Suprapubic skin (tissue), 3 donors: ENCODE data around the gene DDAH2.

Experiments
- CTCF ChIP-seq, 2 donors: fragments of 200-600 bp in 1 of 2; fragments of 450-650 bp in 1 of 2; sonication (generic) in 1 of 2; IDR thresholded peaks; one replicate each; pipeline ENCODE4 v1.5.1; 2016 to 2019; ENCODE audit warnings: antibody characterized with exemption in 2 of 2, mild to moderate bottlenecking in 1 of 2, moderate library complexity in 1 of 2
- POLR2AphosphoS5 ChIP-seq, 3 donors: sonication (generic); formaldehyde crosslinking; IDR thresholded peaks; one replicate each; pipeline ENCODE4 v1.6.1; 2017; ENCODE audit warnings: antibody characterized with exemption in 3 of 3

- no peak for TF ChIP-seq CTCF (IDR thresholded peaks at IDR 0.05)
- no peak for TF ChIP-seq POLR2AphosphoS5 (IDR thresholded peaks at IDR 0.05)
These were observed 38.1 kb upstream of the DDAH2 start for GRCh38 chr6:31767096-31767645.
